ENCODE results near the gene ERG28. TPM values are rescaled to one million over a fixed set of nuclear protein-coding genes. Genes with fewer than 3 reads are reported as not detected.

ERG28 gene
- total RNA-seq, 1 experiment from 2014 or later = 43.3 TPM

GRCh38 chr14:75640876-75641275, 19.8 kb downstream of the ERG28 start:
- POLR2A ChIA-PET (ENCODE audit: low non-redundant PET) = no interaction called here
- intact Hi-C loops (cut with micrococcal nuclease; ENCODE audit: unreplicated experiment) = no loop called here
- Histone ChIP-seq H3K4me3 (ENCODE audit: low read depth, low read length, poor library complexity, severe bottlenecking) (no peak overlapping the region), H3K27ac (ENCODE audit: low read depth, low read length, poor library complexity, severe bottlenecking) (no peak overlapping the region), H3K4me1 (ENCODE audit: insufficient read depth, low read length, poor library complexity, severe bottlenecking) (no peaks in the 10 kb centered on the region), H3K27me3 (replicated peaks; ENCODE audit: insufficient read depth, low read depth, low read length, poor library complexity) (no peaks in the 10 kb centered on the region), H3K36me3 (ENCODE audit: insufficient read depth, low read length, poor library complexity, severe bottlenecking) (no peaks in the 10 kb centered on the region), H3K9me3 (ENCODE audit: low read depth, low read length, poor library complexity, severe bottlenecking) (no peaks in the 10 kb centered on the region)
- CTCF ChIA-PET = no interaction called here
- BruUV-seq (replicated peaks) = no TSS peak
- no peak for TF ChIP-seq EZH2 (IDR thresholded peaks at IDR 0.05; ENCODE audit: borderline replicate concordance, low read depth, low read length, poor library complexity, severe bottlenecking)
- TF ChIP-seq, protein P1, sequence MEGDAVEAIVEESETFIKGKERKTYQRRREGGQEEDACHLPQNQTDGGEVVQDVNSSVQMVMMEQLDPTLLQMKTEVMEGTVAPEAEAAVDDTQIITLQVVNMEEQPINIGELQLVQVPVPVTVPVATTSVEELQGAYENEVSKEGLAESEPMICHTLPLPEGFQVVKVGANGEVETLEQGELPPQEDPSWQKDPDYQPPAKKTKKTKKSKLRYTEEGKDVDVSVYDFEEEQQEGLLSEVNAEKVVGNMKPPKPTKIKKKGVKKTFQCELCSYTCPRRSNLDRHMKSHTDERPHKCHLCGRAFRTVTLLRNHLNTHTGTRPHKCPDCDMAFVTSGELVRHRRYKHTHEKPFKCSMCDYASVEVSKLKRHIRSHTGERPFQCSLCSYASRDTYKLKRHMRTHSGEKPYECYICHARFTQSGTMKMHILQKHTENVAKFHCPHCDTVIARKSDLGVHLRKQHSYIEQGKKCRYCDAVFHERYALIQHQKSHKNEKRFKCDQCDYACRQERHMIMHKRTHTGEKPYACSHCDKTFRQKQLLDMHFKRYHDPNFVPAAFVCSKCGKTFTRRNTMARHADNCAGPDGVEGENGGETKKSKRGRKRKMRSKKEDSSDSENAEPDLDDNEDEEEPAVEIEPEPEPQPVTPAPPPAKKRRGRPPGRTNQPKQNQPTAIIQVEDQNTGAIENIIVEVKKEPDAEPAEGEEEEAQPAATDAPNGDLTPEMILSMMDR (conservative IDR thresholded peaks at IDR 0.05; ENCODE audit: low read depth, low read length) = no peak
- no peak for DNase-seq (ENCODE audit: low spot score)

- H3K27me3 ChIP-seq (replicated peaks; ENCODE audit: insufficient read depth, low read depth, low read length, poor library complexity) = no peaks in the 10 kb centered on the region
- no peak overlapping the region for H3K27ac ChIP-seq (ENCODE audit: low read depth, low read length, poor library complexity, severe bottlenecking)
- no peak overlapping the region for H3K4me3 ChIP-seq (ENCODE audit: low read depth, low read length, poor library complexity, severe bottlenecking)
- DNase-seq (ENCODE audit: low spot score) = no peak
- no peaks in the 10 kb centered on the region for H3K4me1 ChIP-seq (ENCODE audit: insufficient read depth, low read length, poor library complexity, severe bottlenecking)
- no peaks in the 10 kb centered on the region for H3K36me3 ChIP-seq (ENCODE audit: insufficient read depth, low read length, poor library complexity, severe bottlenecking)
- intact Hi-C loops (cut with micrococcal nuclease; ENCODE audit: unreplicated experiment) = no loop called here
- no peak for TF ChIP-seq EZH2 (IDR thresholded peaks at IDR 0.05; ENCODE audit: borderline replicate concordance, low read depth, low read length, poor library complexity, severe bottlenecking)
- TF ChIP-seq, protein P1 (conservative IDR thresholded peaks at IDR 0.05; ENCODE audit: low read depth, low read length) = no peak
- CTCF ChIA-PET = no interaction called here
- no TSS peak for BruUV-seq (replicated peaks)
- no peaks in the 10 kb centered on the region for H3K9me3 ChIP-seq (ENCODE audit: low read depth, low read length, poor library complexity, severe bottlenecking)
- POLR2A ChIA-PET (ENCODE audit: low non-redundant PET) = no interaction called here
These were observed 24.5 kb downstream of the ERG28 start for GRCh38 chr14:75636100-75636692.

DNA sequence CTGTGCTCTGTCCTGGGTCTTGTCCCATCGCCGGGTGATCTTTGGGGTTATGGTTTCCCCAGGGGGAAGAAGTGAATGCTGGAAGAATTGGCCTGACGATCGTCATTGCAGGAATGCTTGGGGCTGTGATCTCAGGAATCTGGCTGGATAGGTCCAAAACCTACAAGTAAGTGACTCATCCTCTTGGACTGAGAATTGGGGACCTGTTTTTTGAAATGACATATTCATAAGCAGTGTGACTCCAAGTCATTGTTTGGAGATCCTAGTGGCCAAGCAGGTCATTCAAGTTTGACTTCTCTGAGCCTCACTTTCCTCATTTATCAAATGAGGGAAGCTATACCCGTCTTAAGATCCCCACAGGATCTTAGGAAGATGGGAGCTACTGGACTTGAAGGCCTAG, 25.8 kb downstream of the ERG28 start:
- no peak for DNase-seq (ENCODE audit: low spot score)
- CTCF ChIA-PET = no interaction called here
- POLR2A ChIA-PET (ENCODE audit: low non-redundant PET) = interaction anchor here (0.6 kb wide), 1 partner anchor 193 kb away, joined by 4 read pairs; no protein-coding TSS in a partner anchor
- BruUV-seq (replicated peaks) = no TSS peak
- Histone ChIP-seq H3K27ac (ENCODE audit: low read depth, low read length, poor library complexity, severe bottlenecking) (no peak overlapping the region), H3K36me3 (ENCODE audit: insufficient read depth, low read length, poor library complexity, severe bottlenecking) (no peaks in the 10 kb centered on the region), H3K27me3 (replicated peaks; ENCODE audit: insufficient read depth, low read depth, low read length, poor library complexity) (no peaks in the 10 kb centered on the region), H3K4me3 (ENCODE audit: low read depth, low read length, poor library complexity, severe bottlenecking) (no peak overlapping the region), H3K4me1 (ENCODE audit: insufficient read depth, low read length, poor library complexity, severe bottlenecking) (no peaks in the 10 kb centered on the region), H3K9me3 (ENCODE audit: low read depth, low read length, poor library complexity, severe bottlenecking) (no peaks in the 10 kb centered on the region)
- intact Hi-C loops (cut with micrococcal nuclease; ENCODE audit: unreplicated experiment) = no loop called here
- no peak for TF ChIP-seq EZH2 (IDR thresholded peaks at IDR 0.05; ENCODE audit: borderline replicate concordance, low read depth, low read length, poor library complexity, severe bottlenecking)
- TF ChIP-seq, protein P1 (conservative IDR thresholded peaks at IDR 0.05; ENCODE audit: low read depth, low read length) = no peak

All from A673 (cell line).